Trophoblast cell (in vitro differentiated cells and primary cell): Measurements from ENCODE around the gene SLFN12L. TPM values are rescaled to one million over a fixed set of nuclear protein-coding genes. Genes with fewer than 3 reads are reported as not detected.

Experiments
- DNase-seq, 2 donors: peaks; one replicate each; pipeline ENCODE4 v3.0.0-alpha.2; 2016
- H2AFZ ChIP-seq: 2 replicates; pipeline ENCODE4 v1.6.1; 2013; ENCODE audit warnings: low read length, moderate library complexity, mild to moderate bottlenecking; ENCODE audit not compliant: insufficient read depth, poor library complexity
- H2AK5ac ChIP-seq: 2 replicates; pipeline ENCODE4 v1.6.1; 2013; ENCODE audit warnings: mild to moderate bottlenecking, low read length
- H2BK120ac ChIP-seq: 2 replicates; pipeline ENCODE4 v1.6.1; 2013; ENCODE audit warnings: low read length, mild to moderate bottlenecking, moderate library complexity; ENCODE audit not compliant: insufficient read depth, poor library complexity
- H2BK12ac ChIP-seq: 2 replicates; pipeline ENCODE4 v1.6.1; 2013; ENCODE audit warnings: mild to moderate bottlenecking, low read length, moderate library complexity
- H2BK5ac ChIP-seq: 2 replicates; pipeline ENCODE4 v1.6.1; 2013; ENCODE audit warnings: low read length, low read depth, moderate library complexity, mild to moderate bottlenecking; ENCODE audit not compliant: poor library complexity
- H3K14ac ChIP-seq: 2 replicates; pipeline ENCODE4 v1.6.1; 2013; ENCODE audit warnings: mild to moderate bottlenecking, low read length
- H3K18ac ChIP-seq: 2 replicates; pipeline ENCODE4 v1.6.1; 2013; ENCODE audit warnings: mild to moderate bottlenecking, low read length
- H3K23ac ChIP-seq: 2 replicates; pipeline ENCODE4 v1.6.1; 2013; ENCODE audit warnings: low read length
- H3K27ac ChIP-seq: 2 replicates; pipeline ENCODE4 v1.5.1; 2013; ENCODE audit warnings: low read depth, mild to moderate bottlenecking, inconsistent platforms, low read length, moderate library complexity
- H3K27me3 ChIP-seq: 2 replicates; pipeline ENCODE4 v1.6.1; 2013; ENCODE audit warnings: inconsistent platforms, mild to moderate bottlenecking, low read length, moderate library complexity; ENCODE audit not compliant: insufficient read depth
- H3K36me3 ChIP-seq, 2 experiments: 1 replicate in 1 of 2; 2 replicates in 1 of 2; pipeline ENCODE4 v1.6.1; 2013; ENCODE audit warnings: low read length in 2 of 2, mild to moderate bottlenecking in 2 of 2, moderate library complexity in 1 of 2; ENCODE audit not compliant: insufficient read depth in 2 of 2, control insufficient read depth in 1 of 2
- H3K4ac ChIP-seq: 2 replicates; pipeline ENCODE4 v1.6.1; 2013; ENCODE audit warnings: low read depth, mild to moderate bottlenecking, low read length, moderate library complexity
- H3K4me1 ChIP-seq, 2 experiments: 1 replicate in 1 of 2; 2 replicates in 1 of 2; pipeline ENCODE4 v1.6.1; 2013; ENCODE audit warnings: low read length in 2 of 2, mild to moderate bottlenecking in 2 of 2, moderate library complexity in 1 of 2; ENCODE audit not compliant: insufficient read depth in 2 of 2, control insufficient read depth in 1 of 2
- H3K4me2 ChIP-seq: 2 replicates; pipeline ENCODE4 v1.6.1; 2013; ENCODE audit warnings: inconsistent platforms, mild to moderate bottlenecking, low read length, moderate library complexity
- H3K4me3 ChIP-seq: 2 replicates; pipeline ENCODE4 v1.5.1; 2013; ENCODE audit warnings: mild to moderate bottlenecking, low read depth, low read length, inconsistent platforms
- H3K79me1 ChIP-seq: one replicate; pipeline ENCODE4 v1.6.1; 2013; ENCODE audit warnings: low read length
- H3K79me2 ChIP-seq: 2 replicates; pipeline ENCODE4 v1.6.1; 2013; ENCODE audit warnings: low read length, mild to moderate bottlenecking; ENCODE audit not compliant: control insufficient read depth, insufficient read depth, poor library complexity
- H3K9ac ChIP-seq: 2 replicates; pipeline ENCODE4 v1.6.1; 2013; ENCODE audit warnings: mild to moderate bottlenecking, low read length
- H3K9me3 ChIP-seq: 2 replicates; pipeline ENCODE4 v1.6.1; 2013; ENCODE audit warnings: low read depth, mild to moderate bottlenecking, control low read depth, inconsistent platforms, low read length; ENCODE audit not compliant: insufficient read depth
- H4K12ac ChIP-seq: 2 replicates; pipeline ENCODE4 v1.6.1; 2013; ENCODE audit warnings: low read depth, mild to moderate bottlenecking, low read length, moderate library complexity
- H4K8ac ChIP-seq: 2 replicates; pipeline ENCODE4 v1.6.1; 2013; ENCODE audit warnings: low read depth, mild to moderate bottlenecking, low read length, moderate library complexity
- H4K91ac ChIP-seq: one replicate; pipeline ENCODE4 v1.6.1; 2013; ENCODE audit warnings: low read depth, mild to moderate bottlenecking, low read length, moderate library complexity
- WGBS: extraction: QIAGEN DNeasy Blood & Tissue Kit; methylation state at CpG from one replicate; pipeline ENCODE4 v1.1.7; 2013; ENCODE audit warnings: missing lambda C conversion rate; ENCODE audit not compliant: insufficient read length, insufficient coverage; ENCODE audit errors: extremely low coverage; 5-methylcytosine and 5-hydroxymethylcytosine counted together
- polyA plus RNA-seq: library from polyadenylated mRNA; stranded (reverse); fragments of 200-250 nt; gene quantifications from 2 replicates; pipeline ENCODE4 v1.2.3, GENCODE V29; 2013

SLFN12L gene
- polyA plus RNA-seq: not detected in 2 replicates

DNA sequence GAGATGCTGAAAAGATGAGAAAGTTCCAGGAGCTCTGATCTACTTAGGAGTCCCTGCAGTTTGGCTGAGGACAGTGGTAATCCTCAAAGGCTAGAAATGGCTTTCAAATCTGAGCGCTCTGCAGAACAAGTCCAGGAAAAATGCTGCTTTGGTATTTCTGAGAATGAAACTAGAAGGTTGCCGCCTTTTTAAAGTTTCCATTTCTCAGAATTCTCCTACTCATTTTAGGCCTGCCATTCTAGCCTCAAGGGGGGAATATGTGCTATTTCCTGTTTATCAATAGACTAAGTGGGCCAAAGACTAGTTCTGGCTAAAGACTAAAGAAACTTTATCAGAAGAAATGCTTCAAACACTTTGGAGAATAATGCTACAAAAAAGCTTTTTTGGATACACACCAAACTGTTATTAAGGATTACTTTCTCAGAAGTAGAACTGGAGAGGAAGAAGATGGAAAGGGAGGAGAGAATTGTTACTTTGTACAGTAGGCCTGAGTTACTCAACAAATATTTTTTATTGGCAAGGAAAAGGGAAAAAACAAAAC, at the start of gene SLFN12L:
SLFN12L (minus strand) TSS at position 78 of the 541 bp plus-strand sequence. CDS start 15,314 bp downstream, outside the sequence.
- no peak within 1 kb of the TSS for H4K91ac ChIP-seq
- no peaks in the 10 kb centered on the region for H3K79me2 ChIP-seq
- H2AFZ ChIP-seq: no peak within 1 kb of the TSS
- H3K27me3 ChIP-seq: no peaks in the 10 kb centered on the region
- no peak within 1 kb of the TSS for H3K9ac ChIP-seq
- no peak within 1 kb of the TSS for H2AK5ac ChIP-seq
- H3K4ac ChIP-seq: no peak within 1 kb of the TSS
- no peak within 1 kb of the TSS for H4K8ac ChIP-seq
- H3K27ac ChIP-seq: no peak within 1 kb of the TSS
- no peak within 1 kb of the TSS for H3K4me3 ChIP-seq
- H3K4me2 ChIP-seq: no peak within 1 kb of the TSS
- H2BK5ac ChIP-seq: no peak within 1 kb of the TSS
- no peaks in the 10 kb centered on the region for H3K79me1 ChIP-seq
- H3K23ac ChIP-seq: no peak within 1 kb of the TSS
- H3K14ac ChIP-seq: no peak within 1 kb of the TSS
- H3K36me3 ChIP-seq: no peaks in the 10 kb centered on the region
- no peak within 1 kb of the TSS for H2BK12ac ChIP-seq
- H3K9me3 ChIP-seq: no peaks in the 10 kb centered on the region
- no peak within 1 kb of the TSS for H2BK120ac ChIP-seq
- WGBS: no CpG with 5 or more reads among the region's 2 CpGs
- DNase-seq: no peak
- no peak within 1 kb of the TSS for H4K12ac ChIP-seq
- H3K4me1 ChIP-seq: no peaks in the 10 kb centered on the region
- H3K18ac ChIP-seq: no peak within 1 kb of the TSS

DNA sequence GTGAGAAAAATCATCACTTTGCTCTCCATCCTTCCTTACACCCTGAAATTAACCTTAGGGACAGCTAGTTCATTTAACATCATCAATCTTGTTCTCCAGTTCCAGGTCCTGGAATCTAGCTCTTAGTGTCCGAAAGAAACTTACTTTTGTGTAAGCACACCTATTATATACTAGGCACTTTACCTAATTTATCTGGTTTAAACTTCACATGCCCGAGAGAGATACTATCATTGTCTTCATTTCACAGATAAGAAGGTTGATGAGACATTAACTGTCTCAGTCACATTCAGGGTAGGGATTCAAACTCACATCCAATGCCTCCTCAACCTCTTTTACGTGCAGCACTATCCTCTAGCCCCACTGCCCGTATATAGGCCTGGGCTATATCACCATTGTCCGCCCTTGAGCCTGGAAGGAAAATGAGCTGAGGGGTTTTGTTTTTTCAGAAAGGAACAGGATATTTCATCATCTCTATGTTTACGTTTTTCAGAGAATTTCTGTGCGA, 49.1 kb upstream of the SLFN12L start:
- no CpG with 5 or more reads among the region's 7 CpGs for WGBS
- H3K9me3 ChIP-seq: no peaks in the 10 kb centered on the region
- H4K12ac ChIP-seq: peak overlapping the region; percentile 91

GRCh38 chr17:35584061-35584460, 46.6 kb upstream of the SLFN12L start:
- Histone ChIP-seq H3K36me3 (no peaks in the 10 kb centered on the region), H3K27ac (no peak overlapping the region), H3K18ac (no peak overlapping the region), H3K4me1 (peaks cover 2 to 4% of the 10 kb centered on the region in 2 experiments), H4K91ac (no peak overlapping the region), H3K23ac (no peak overlapping the region), H3K4me3 (no peak overlapping the region), H3K9ac (no peak overlapping the region), H2AK5ac (no peak overlapping the region), H4K8ac (no peak overlapping the region), H2BK120ac (no peak overlapping the region), H3K79me1 (peaks cover 7% of the 10 kb centered on the region), H4K12ac (no peak overlapping the region), H2AFZ (no peak overlapping the region), H3K79me2 (peaks cover 4% of the 10 kb centered on the region), H3K14ac (no peak overlapping the region), H3K4ac (no peak overlapping the region), H2BK12ac (no peak overlapping the region), H3K4me2 (no peak overlapping the region), H3K27me3 (no peaks in the 10 kb centered on the region), H2BK5ac (no peak overlapping the region), H3K9me3 (no peaks in the 10 kb centered on the region)
- WGBS: no CpG with 5 or more reads among the region's 1 CpG
- DNase-seq: no peak

More for the DNA sequence above, 49.1 kb upstream of the SLFN12L start:
- Histone ChIP-seq H2AK5ac (no peak overlapping the region), H2BK120ac (peak overlapping the region; percentile 50), H3K4me1 (peaks cover 2 to 4% of the 10 kb centered on the region in 2 experiments), H3K18ac (no peak overlapping the region), H2BK5ac (peak overlapping the region; percentile 17), H3K36me3 (no peaks in the 10 kb centered on the region), H3K4me2 (peak overlapping the region; percentile 71), H3K79me2 (peaks cover 8% of the 10 kb centered on the region), H3K4ac (peak overlapping the region; percentile 80), H4K91ac (peak overlapping the region; percentile 79), H3K4me3 (peak overlapping the region; percentile 85), H2AFZ (peak overlapping the region; percentile 95), H3K27me3 (no peaks in the 10 kb centered on the region), H3K27ac (no peak overlapping the region), H2BK12ac (no peak overlapping the region), H3K23ac (no peak overlapping the region), H4K8ac (peak overlapping the region; percentile 100), H3K9ac (peak overlapping the region; percentile 53), H3K79me1 (peaks cover 7% of the 10 kb centered on the region), H3K14ac (peak overlapping the region; percentile 55)
- DNase-seq: no peak

- H2AK5ac ChIP-seq: no peak overlapping the region
- H3K9me3 ChIP-seq: no peaks in the 10 kb centered on the region
- H3K4me2 ChIP-seq: peak overlapping the region; percentile 95
- no peak overlapping the region for H3K23ac ChIP-seq
- H3K18ac ChIP-seq: peak overlapping the region; percentile 90
- peak overlapping the region; percentile 97 for H3K9ac ChIP-seq
- peak overlapping the region; percentile 89 for H2AFZ ChIP-seq
- H2BK12ac ChIP-seq: no peak overlapping the region
- H2BK5ac ChIP-seq: peak overlapping the region; percentile 81
- peaks cover 7% of the 10 kb centered on the region for H3K79me2 ChIP-seq
- H3K27ac ChIP-seq: peak overlapping the region; percentile 64
- no peak for DNase-seq
- peaks cover 10% of the 10 kb centered on the region for H3K79me1 ChIP-seq
- H3K27me3 ChIP-seq: no peaks in the 10 kb centered on the region
- H4K91ac ChIP-seq: peak overlapping the region; percentile 75
- peak overlapping the region; percentile 89 for H3K4me3 ChIP-seq
- peak overlapping the region; percentile 89 for H3K4ac ChIP-seq
- peaks cover 1 to 5% of the 10 kb centered on the region in 2 experiments for H3K36me3 ChIP-seq
- peak overlapping the region; percentile 95 for H4K12ac ChIP-seq
- no CpG with 5 or more reads among the region's 11 CpGs for WGBS
- H3K4me1 ChIP-seq: peaks cover 3 to 6% of the 10 kb centered on the region in 2 experiments
- peak overlapping the region; percentile 79 for H2BK120ac ChIP-seq
- peak overlapping the region; percentile 99 for H4K8ac ChIP-seq
- peak overlapping the region; percentile 93 for H3K14ac ChIP-seq
These were observed 41.5 kb upstream of the SLFN12L start for GRCh38 chr17:35578929-35579432.
